GM23248 (cell line): ENCODE data around the gene TBL1XR1. TPM values are rescaled to one million over a fixed set of nuclear protein-coding genes. Genes with fewer than 3 reads are reported as not detected.

Experiments
- DNase-seq: peaks from one replicate; pipeline ENCODE4 v3.0.0-alpha.2; 2015
- H2AFZ ChIP-seq: fragments of 200-600 bp; sonication (generic); 2 replicates; pipeline ENCODE4 v1.6.1; 2016; ENCODE audit warnings: antibody characterized with exemption
- H3F3A ChIP-seq: fragments of 200-600 bp; sonication (generic); 2 replicates; pipeline ENCODE4 v1.6.1; 2016; ENCODE audit warnings: mild to moderate bottlenecking, antibody characterized with exemption, mixed run types; ENCODE audit not compliant: insufficient read depth
- H3K27ac ChIP-seq: fragments of 200-600 bp; sonication (generic); 2 replicates; pipeline ENCODE4 v1.5.1; 2016; ENCODE audit warnings: mild to moderate bottlenecking
- H3K27me3 ChIP-seq: fragments of 200-600 bp; sonication (generic); replicated peaks from 2 replicates; pipeline ENCODE4 v1.6.1; 2016; ENCODE audit warnings: mild to moderate bottlenecking; ENCODE audit not compliant: insufficient read depth
- H3K36me3 ChIP-seq: fragments of 200-600 bp; sonication (generic); 2 replicates; pipeline ENCODE4 v1.6.1; 2016; ENCODE audit warnings: low read depth, mild to moderate bottlenecking
- H3K4me1 ChIP-seq: fragments of 200-600 bp; sonication (generic); 2 replicates; pipeline ENCODE4 v1.6.1; 2016; ENCODE audit warnings: mild to moderate bottlenecking; ENCODE audit not compliant: insufficient read depth
- H3K4me2 ChIP-seq: fragments of 200-600 bp; sonication (generic); one replicate; pipeline ENCODE4 v1.6.1; 2016; ENCODE audit warnings: mild to moderate bottlenecking; ENCODE audit not compliant: unreplicated experiment
- H3K4me3 ChIP-seq: fragments of 200-600 bp; sonication (generic); 2 replicates; pipeline ENCODE4 v1.5.1; 2016; ENCODE audit warnings: mild to moderate bottlenecking
- H3K79me2 ChIP-seq: fragments of 200-600 bp; sonication (generic); 2 replicates; pipeline ENCODE4 v1.6.1; 2016; ENCODE audit warnings: mild to moderate bottlenecking; ENCODE audit not compliant: insufficient read depth
- H3K9ac ChIP-seq: fragments of 200-600 bp; sonication (generic); 2 replicates; pipeline ENCODE4 v1.6.1; 2016; ENCODE audit warnings: mild to moderate bottlenecking
- H3K9me2 ChIP-seq: fragments of 200-600 bp; sonication (generic); 2 replicates; pipeline ENCODE4 v1.6.1; 2016; ENCODE audit warnings: mixed run types, mild to moderate bottlenecking, moderate library complexity; ENCODE audit not compliant: insufficient read depth
- H3K9me3 ChIP-seq: fragments of 200-600 bp; sonication (generic); one replicate; pipeline ENCODE4 v1.6.1; 2017; ENCODE audit warnings: low read depth
- H4K20me1 ChIP-seq: fragments of 200-600 bp; sonication (generic); 2 replicates; pipeline ENCODE4 v1.6.0; 2016; ENCODE audit not compliant: insufficient read depth
- EZH2 ChIP-seq: fragments of 200-600 bp; sonication (generic); IDR thresholded peaks from 2 replicates; pipeline ENCODE4 v1.6.1; 2018; ENCODE audit warnings: antibody characterized with exemption, mild to moderate bottlenecking; ENCODE audit not compliant: insufficient read depth, poor library complexity, severe bottlenecking
- EZH2phosphoT487 ChIP-seq: fragments of 200-600 bp; sonication (generic); IDR thresholded peaks from 2 replicates; pipeline ENCODE4 v1.6.1; 2018; ENCODE audit warnings: antibody characterized with exemption, moderate library complexity, mild to moderate bottlenecking, low read depth; ENCODE audit not compliant: insufficient read depth
- WGBS, 2 experiments: methylation state at CpG; one replicate each; pipeline ENCODE4 v1.1.6; 2015 to 2017; ENCODE audit warnings: low lambda C conversion rate in 2 of 2, low coverage in 1 of 2; ENCODE audit errors: missing lambda C conversion rate in 2 of 2; 5-methylcytosine and 5-hydroxymethylcytosine counted together
- in situ Hi-C: fragments of 300-500 bp; cut with MboI; formaldehyde crosslinking; loops from 2 replicates; pipeline ENCODE4 v1.15.0; 2020
- polyA plus RNA-seq: library from polyadenylated mRNA; unstranded; fragments of >200 nt; fragmentation: Nextera tagmentation; extraction: Ambion mirVana; gene quantifications from 2 replicates; pipeline ENCODE4 v1.2.1, GENCODE V29; 2016
- total RNA-seq: library from RNA; depleted of rRNA; stranded (reverse); fragments of >200 nt; shearing (Covaris generic); gene quantifications from 2 replicates; pipeline ENCODE4 v1.2.3, GENCODE V29; 2014

Gene TBL1XR1
- total and polyA plus RNA-seq, 2 experiments from 2014 or later, result 41.6 to 87.2 TPM

- Histone ChIP-seq H3K27me3 (no peaks in the 10 kb centered on the region), H3K4me2 (no peak overlapping the region), H3K4me1 (no peaks in the 10 kb centered on the region), H3K79me2 (no peaks in the 10 kb centered on the region), H3K36me3 (no peaks in the 10 kb centered on the region), H3K4me3 (no peak overlapping the region), H4K20me1 (no peaks in the 10 kb centered on the region), H3K27ac (no peak overlapping the region), H3F3A (no peaks in the 10 kb centered on the region), H3K9me3 (no peaks in the 10 kb centered on the region), H3K9me2 (no peaks in the 10 kb centered on the region), H2AFZ (no peak overlapping the region), H3K9ac (no peak overlapping the region)
- no peak for TF ChIP-seq EZH2phosphoT487
- TF ChIP-seq EZH2, result no peak
- 88 to 90% methylated on average over 9 of the region's 9 CpGs for WGBS, 2 experiments
- in situ Hi-C loops, result no loop called here
- no peak for DNase-seq
These were observed 23.1 kb upstream of the TBL1XR1 start for GRCh38 chr3:177220136-177220974.

- H3K4me1 ChIP-seq, result no peaks in the 10 kb centered on the region
- no peaks in the 10 kb centered on the region for H3K9me2 ChIP-seq
- H3K27ac ChIP-seq, result no peak overlapping the region
- no peak overlapping the region for H3K9ac ChIP-seq
- 77 to 82% methylated on average over 7 of the region's 7 CpGs for WGBS, 2 experiments
- H3K4me3 ChIP-seq, result no peak overlapping the region
- H3K27me3 ChIP-seq, result no peaks in the 10 kb centered on the region
- H3K36me3 ChIP-seq, result no peaks in the 10 kb centered on the region
- no peaks in the 10 kb centered on the region for H3F3A ChIP-seq
- no peaks in the 10 kb centered on the region for H3K79me2 ChIP-seq
- no peak overlapping the region for H2AFZ ChIP-seq
- TF ChIP-seq EZH2, result no peak
- no peak for TF ChIP-seq EZH2phosphoT487
- H4K20me1 ChIP-seq, result no peaks in the 10 kb centered on the region
- no peaks in the 10 kb centered on the region for H3K9me3 ChIP-seq
- peak; percentile 20 for DNase-seq
- in situ Hi-C loops, result no loop called here
- H3K4me2 ChIP-seq, result no peak overlapping the region
These were observed 16.7 kb upstream of the TBL1XR1 start for GRCh38 chr3:177213801-177214535.

GRCh38 chr3:177212756-177213155, 15.5 kb upstream of the TBL1XR1 start:
- Histone ChIP-seq H3K27ac (no peak overlapping the region), H3F3A (no peaks in the 10 kb centered on the region), H3K79me2 (no peaks in the 10 kb centered on the region), H3K4me3 (no peak overlapping the region), H3K36me3 (no peaks in the 10 kb centered on the region), H3K4me2 (no peak overlapping the region), H3K27me3 (no peaks in the 10 kb centered on the region), H3K9me2 (no peaks in the 10 kb centered on the region), H3K9me3 (no peaks in the 10 kb centered on the region), H4K20me1 (no peaks in the 10 kb centered on the region), H3K9ac (no peak overlapping the region), H3K4me1 (no peaks in the 10 kb centered on the region), H2AFZ (no peak overlapping the region)
- 89 to 90% methylated on average over 8 of the region's 8 CpGs for WGBS, 2 experiments
- no peak for TF ChIP-seq EZH2phosphoT487
- TF ChIP-seq EZH2, result no peak
- in situ Hi-C loops, result no loop called here
- DNase-seq, result no peak

GRCh38 chr3:177212278-177212610, 15.0 kb upstream of the TBL1XR1 start:
- H3F3A ChIP-seq, result no peaks in the 10 kb centered on the region
- H3K27ac ChIP-seq, result no peak overlapping the region
- H3K9ac ChIP-seq, result no peak overlapping the region
- H3K9me2 ChIP-seq, result no peaks in the 10 kb centered on the region
- H3K4me2 ChIP-seq, result no peak overlapping the region
- no peak for DNase-seq
- in situ Hi-C loops, result no loop called here
- TF ChIP-seq EZH2, result no peak
- no peak for TF ChIP-seq EZH2phosphoT487
- H3K9me3 ChIP-seq, result no peaks in the 10 kb centered on the region
- no peaks in the 10 kb centered on the region for H4K20me1 ChIP-seq
- no peaks in the 10 kb centered on the region for H3K79me2 ChIP-seq
- no peaks in the 10 kb centered on the region for H3K4me1 ChIP-seq
- no peaks in the 10 kb centered on the region for H3K27me3 ChIP-seq
- H2AFZ ChIP-seq, result no peak overlapping the region
- no peaks in the 10 kb centered on the region for H3K36me3 ChIP-seq
- no peak overlapping the region for H3K4me3 ChIP-seq
